ENCODE measurements around the gene RABGAP1L.
"Not testable (repeated sequence)": the region's sequence is repeated elsewhere in the genome, so short reads cannot be mapped to it uniquely, and the experiment has no call there.

RABGAP1L gene

DNA sequence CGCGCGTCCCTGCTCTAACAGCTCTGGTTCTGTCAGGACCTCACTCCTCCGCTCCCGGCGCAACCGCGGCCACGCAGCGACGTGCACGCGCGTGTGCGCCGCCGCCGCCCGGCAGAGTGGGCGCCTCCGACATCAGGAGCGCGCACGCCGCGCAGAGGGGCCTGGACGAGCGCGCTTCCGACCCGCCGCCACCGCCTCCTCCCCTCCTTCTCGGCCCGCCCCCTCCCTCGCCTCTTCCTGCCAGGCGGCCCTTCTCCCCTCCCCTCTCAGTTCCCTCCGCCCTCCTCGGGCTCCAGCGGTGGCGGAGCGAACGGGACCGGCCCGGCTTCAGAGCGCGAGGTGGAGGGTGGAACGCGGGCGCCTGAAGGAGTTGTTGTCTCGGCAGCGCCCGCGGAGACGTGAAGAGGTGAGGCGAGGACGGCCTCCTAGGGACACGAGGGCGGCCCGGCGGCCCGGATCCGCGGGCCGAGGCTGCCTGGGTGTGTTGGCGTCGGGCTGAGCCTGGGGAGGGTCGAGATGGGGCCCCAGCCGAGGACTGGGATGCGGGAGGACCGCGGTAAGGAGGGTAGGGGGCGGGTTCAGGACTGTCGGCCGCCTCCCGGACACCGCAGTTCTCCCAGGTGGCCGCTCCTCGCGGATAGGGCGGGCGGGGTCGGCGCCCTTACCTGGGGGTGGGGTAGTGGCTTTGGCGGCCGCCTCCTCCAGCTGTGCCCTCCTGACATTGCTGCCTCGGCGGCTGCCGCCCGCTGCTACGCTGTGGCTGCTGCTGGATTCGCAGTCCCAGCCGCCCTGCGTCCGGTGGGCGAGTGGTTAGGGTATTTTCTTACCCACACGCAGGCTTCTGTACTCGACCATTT is at the start of gene RABGAP1L:
Gene RABGAP1L, plus strand, starts transcription at position 269 of the 857 bp plus-strand sequence.
- peak; percentile 94 for DNase-seq

DNA sequence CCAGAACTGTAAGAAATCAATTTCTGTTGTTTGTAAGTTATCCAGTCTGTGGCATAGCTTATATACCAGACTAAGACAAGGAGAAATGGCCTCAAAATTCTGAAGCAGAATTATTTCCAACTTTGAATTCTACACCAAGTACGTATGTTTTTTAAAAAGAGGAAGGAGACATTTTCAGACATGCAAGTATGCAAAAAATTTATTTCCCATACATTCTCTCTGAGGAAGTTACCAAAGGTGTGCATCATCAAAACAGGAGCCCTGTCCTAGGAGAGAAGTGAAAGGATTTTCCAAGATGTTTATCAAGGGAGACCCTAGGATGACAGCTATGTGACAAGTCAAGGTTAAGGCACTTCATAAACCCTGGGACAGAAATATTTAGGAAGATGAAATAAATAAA is 49.3 kb upstream of the RABGAP1L start:
- DNase-seq, result no peak

DNA sequence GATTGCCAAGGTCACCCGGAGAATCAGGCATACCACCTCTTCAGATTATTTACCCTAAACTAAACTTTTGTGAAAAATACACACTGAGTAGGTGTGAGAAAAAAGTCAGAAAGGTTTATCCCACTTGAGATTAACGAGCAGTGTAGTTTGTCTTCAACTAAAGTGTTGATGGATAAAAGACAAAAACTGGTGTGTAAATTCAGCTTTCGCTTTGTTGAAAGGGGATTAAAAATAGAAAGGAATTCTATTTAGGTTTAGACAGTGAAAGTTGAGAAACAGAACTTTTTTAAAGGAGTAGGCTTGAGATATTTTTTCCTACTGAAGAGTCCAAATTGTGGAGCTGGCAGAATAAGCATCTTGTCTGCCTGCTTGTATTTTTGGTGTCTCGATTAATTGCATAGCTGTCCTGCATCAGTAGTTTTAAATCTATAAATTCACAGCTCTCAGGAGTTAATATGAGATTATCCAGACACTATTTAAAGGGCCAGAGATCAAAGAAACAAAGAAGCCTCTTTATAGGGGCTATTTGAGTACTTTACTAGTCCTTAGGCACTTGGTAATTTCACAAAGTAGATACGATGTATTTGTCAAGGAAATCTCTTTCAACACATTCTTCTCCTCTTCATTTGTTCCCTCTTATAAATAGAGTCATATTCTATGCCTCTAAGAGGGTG is 46.7 kb upstream of the RABGAP1L start:
- no peak for DNase-seq

DNA sequence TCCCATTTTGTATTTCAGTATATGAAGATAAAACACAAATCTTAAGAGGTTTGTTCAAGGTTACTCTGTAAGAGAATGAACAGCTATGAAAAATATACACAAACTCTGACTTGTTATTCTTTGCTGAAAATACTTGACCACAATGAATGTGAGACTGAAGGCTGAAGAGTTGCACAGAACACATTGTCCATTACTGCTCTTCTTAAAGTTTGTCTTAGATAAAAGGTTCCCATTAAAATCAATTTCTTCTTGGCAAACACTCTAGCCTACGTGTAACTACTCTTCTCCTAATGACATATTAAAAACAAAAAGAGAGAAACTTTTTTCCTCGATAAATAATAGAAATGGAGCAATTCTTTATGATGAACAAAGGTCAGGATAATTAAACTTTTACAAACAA is 45.2 kb upstream of the RABGAP1L start:
- no peak for DNase-seq

DNA sequence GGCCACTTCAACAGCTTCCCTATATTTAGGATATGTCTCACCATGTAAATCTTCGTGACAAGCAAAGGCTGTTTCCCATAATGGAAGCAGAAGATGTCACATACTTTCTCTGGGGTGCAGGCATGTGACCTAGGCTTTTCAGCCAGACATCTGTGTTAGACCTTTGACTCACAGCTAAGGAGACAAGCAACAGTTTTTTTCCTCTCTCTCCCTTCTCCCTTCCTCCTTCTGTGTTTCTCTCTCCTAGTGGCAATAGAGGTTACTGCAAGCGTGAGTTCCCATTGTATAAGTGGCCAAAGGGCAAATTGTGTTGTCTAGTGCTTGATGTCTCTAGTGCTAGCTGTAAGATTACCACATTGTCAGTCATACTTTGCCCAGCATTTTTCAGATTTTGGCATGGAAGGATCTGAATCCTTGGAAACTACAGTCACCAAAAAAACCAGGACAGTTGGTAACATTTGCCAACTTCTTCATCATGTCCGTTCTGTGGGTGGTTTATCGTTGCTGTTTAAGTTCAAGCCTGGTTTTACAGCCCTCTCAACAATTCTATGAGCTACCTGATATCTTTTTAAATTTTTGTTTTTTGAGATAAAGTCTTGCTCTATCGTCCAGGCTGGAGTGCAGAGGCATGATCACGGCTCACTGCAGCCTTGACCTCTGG is 44.4 kb upstream of the RABGAP1L start:
- peak; percentile 14 for DNase-seq

DNA sequence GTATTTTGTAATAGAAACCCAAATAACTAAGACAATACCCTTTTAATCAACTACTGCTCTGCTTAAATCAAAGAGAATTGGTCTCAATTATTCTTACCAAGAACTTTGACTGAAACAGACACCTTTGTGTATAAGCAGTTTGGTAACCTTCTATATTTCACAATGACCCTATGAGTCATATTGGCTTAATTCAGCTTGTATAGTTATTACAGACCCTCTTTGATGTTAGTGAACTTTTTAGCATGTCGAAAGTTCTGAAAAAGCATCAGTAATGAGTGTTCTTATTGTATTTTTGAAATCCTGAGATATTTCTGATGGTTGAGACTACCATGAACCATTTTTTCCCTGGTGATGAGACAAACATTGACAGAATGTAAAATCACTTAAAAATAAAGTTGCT is 43.3 kb upstream of the RABGAP1L start:
- DNase-seq, result no peak

DNA sequence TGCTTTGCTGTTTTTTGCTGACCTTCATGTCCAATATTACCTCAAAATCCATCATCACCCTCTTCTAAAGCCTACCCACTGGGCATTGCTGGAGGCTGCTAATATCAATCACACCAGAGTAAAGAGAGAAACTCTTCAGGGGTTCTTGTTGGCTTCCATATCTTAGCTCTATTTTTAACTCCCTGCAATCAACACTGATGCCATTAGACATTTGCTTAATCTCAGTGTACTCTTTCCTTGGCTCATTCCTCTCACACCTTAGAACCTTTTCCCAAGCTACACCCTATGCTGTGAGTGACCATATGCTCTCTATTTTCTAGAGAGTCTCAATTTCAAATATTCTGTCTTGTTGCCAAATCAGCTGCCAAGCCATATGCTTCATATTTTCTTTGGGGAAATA is 40.6 kb upstream of the RABGAP1L start:
- no peak for DNase-seq

DNA sequence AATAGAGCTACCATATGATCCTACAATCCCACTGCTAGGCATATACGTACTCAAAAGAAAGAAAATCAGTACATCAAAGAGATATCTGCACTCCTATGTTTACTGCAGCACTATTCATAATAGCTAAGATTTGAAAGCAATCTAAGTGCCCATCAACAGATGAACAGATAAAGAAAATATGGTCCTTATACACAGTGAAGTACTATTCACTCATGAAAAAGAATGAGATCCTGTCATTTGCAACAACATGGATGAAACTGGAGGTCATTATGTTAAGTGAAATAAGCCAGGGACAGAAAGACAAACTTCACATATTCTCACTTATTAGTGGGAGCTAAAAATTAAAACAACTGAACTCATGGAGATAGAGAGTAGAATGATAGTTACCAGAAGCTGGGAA is 37.0 kb upstream of the RABGAP1L start:
- not testable (repeated sequence) for DNase-seq

DNA sequence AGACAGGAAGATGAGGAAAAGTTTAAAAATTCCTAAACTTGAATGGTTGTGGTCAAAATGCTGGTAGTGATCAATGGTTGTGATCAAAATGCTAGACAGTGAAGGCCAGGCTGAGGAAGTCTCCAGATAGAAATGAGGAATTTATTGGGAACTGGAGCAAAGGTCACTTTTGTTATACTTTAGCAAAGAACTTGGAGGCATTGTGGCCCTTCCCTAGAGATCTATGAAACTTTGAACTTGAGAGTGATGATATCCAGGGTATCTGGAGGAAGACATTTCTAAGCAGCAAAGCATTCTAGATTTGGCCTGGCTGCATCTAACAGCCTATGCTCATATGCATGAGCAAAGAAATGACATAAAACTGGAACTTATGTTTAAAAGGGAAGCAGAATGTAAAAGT is 35.5 kb upstream of the RABGAP1L start:
- no peak for DNase-seq

DNA sequence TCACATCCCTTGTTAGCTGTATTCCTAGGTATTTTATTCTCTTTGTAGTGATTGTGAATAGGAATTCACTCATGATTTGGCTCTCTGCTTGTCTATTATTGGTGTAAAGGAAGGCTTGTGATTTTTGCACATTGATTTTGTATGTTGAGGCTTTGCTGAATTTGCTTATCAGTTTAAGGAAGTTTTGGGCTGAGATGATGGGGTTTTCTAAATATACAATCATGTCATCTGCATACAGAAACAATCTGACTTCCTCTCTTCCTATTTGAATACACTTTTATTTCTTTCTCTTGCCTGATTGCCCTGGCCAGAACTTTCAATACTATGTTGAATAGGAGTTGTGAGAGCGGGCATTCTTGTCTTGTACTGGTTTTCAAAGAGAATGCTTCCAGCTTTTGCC is 32.1 kb upstream of the RABGAP1L start:
- not testable (repeated sequence) for DNase-seq

DNA sequence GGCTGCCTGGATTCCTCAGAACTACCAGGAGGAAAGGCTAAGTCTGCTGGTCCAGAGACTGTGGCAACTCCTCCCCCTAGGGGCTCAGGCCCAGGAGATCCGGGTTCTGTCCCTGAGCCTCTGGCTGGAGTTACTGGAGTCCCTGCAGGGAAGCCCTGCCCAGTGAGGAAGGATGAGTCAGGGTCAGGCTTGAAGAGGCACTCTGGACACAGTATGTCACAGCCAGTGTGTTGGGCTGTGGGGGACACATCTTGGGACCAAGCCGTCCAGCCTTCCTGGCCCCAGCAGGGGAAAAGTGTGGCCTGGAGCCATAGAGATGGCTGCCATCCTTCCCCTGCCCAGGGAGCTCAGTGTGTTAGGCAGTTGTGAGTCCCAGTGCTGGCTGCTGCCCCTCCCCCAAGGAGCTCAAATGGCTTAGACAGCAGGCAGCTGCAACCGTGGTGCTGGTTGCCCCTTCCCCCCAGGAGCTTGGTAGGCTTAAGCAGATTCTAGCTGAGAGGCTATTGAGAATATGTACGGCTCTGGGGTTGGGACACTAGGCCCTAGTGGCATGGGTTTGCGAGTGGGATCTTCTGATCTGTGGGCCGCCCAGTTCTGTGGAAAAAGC is 28.2 kb upstream of the RABGAP1L start:
- no peak for DNase-seq

DNA sequence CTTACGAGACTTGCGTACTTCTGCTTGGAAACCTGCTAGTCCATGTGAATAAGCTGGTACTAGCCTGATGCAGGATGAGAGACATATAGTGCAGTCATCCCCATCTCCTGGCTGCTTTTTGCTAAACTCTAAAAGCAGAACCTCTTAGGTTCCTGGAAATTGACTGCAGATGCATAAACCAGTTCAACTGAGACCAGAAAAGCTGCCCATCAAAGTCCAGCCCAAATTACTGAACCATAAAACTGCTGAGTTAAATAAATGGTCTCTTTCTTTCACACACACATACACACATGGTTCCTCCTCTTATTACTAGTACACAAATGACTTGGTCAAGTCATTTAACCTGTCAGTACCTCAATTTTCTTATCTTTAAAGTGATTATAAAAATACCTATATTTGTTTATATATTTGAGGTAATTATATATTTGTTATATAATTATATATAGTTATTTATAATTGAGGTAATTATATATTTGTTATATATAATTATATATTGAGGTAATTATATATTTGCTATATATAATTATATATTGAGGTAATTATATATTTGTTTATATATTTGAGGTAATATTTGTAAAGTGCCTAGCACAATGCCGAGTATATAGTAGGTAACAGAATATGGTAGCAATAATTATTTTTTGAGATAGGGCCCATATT is 25.2 kb upstream of the RABGAP1L start:
- no peak for DNase-seq

DNA sequence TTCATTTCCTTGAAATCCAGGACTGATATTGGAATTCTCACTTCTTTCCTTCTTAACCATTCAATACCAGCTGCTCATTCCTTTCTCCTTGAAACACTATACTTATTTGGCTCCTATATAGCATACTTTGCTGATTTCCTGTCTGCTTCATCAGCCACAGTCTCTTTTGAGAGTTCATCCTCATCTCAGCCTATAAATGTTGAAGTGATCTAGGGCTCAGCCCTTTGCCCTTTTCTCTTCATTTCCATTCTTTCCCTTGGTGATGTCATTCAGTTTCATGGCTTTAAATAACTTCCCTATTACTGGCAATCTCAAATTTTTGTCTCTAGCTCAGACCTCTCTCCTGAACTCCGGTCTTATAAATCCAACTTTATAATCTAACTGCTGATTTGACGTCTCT is 24.1 kb upstream of the RABGAP1L start:
- DNase-seq, result no peak

DNA sequence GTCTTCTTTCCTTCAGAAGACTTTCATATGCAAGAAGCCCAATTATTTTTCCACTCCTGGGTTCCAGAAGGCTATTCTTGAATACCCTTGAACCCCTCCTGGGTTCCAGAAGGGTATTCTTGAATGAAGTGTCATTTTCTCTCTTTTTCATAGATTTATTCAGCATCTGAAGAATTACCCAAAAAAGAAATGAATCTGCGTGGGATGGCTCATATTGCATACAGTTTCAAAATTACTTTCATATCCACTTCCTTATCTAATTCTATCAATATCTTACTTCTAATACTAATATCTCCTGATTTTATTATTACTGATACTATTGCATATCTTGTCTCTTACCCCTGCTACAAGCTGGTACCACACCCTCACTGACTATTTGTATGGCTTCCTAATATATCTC is 22.6 kb upstream of the RABGAP1L start:
- no peak for DNase-seq

DNA sequence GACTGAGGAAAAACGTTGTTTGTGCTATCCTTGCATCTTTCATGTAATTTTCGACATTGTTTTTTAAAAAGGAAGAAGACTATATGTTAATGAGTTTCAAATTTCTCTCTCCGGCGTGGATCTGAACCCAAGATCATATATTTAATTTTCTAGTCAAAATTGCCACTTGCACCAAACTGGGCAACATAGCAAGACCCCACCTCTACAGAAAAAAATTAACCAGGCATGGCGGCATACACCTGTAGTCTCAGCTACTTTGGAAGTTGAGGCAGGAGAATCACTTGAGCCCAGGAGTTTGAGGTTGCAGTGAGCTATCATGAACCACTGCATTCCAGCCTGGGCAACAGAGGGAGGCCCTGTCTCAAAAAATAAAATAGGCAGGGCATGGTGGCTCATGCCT is 16.5 kb upstream of the RABGAP1L start:
- DNase-seq, result no peak

DNA sequence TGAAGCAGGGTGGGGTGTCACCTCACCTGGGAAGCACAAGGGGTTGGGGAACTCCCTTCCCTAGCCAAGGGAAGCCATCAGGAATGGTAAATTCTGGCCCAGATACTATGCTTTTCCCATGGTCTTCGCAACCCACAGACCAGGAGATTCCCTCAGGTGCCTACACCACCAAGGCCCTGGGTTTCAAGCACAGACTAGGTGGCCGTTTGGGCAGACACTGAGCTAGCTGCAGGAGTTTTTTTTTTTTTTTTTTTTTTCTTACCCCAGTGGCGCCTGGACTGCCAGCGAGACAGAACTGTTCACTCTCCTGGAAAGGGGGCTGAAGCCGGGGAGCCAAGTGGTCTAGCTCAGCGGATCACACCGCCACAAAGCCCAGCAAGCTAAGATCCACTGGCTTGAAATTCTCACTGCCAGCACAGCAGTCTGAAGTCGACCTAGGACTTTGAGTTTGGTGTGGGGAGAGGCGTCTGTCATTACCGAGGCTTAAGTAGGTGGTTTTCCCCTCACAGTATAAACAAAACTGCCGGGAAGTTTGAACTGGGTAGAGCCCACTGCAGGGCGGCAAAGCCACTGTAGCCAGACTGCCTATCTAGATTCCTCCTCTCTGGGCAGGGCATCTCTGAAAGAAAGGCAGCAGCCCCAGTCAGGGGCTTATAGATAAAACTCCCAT is 15.5 kb upstream of the RABGAP1L start:
- not testable (repeated sequence) for DNase-seq

DNA sequence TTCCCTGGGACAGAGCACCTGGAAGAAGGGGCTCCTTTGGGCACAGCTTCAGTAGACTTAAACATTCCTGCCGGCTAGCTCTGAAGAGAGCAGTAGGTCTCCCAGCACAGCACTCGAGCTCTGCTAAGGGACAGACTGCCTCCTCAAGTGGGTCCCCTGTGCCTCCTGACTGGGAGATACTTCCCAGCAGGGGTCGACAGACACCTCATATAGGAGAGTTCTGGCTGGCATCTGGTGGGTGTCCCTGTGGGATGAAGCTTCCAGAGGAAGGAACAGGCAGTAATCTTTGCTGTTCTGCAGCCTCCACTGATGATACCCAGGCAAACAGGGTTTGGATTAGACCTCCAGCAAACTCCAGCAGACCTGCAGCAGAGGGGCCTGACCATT is 14.9 kb upstream of the RABGAP1L start:
- DNase-seq, result not testable (repeated sequence)

DNA sequence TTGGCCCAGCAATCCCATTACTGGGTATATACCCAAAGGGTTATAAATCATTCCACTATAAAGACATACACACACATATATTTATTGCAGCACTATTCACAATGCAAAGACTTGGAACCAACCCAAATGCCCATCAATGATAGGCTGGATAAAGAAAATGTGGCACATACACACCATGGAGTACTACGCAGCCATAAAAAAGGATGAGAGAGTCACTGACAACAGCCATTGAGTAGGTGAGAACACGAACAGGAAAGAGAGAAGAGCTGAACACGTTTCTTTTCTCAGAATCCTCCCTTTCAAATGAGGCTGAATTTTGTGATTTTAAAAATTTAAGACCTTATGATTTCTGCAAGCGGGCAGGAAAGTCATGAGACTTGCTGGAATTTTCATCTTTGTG is 10.1 kb upstream of the RABGAP1L start:
- DNase-seq, result no peak

DNA sequence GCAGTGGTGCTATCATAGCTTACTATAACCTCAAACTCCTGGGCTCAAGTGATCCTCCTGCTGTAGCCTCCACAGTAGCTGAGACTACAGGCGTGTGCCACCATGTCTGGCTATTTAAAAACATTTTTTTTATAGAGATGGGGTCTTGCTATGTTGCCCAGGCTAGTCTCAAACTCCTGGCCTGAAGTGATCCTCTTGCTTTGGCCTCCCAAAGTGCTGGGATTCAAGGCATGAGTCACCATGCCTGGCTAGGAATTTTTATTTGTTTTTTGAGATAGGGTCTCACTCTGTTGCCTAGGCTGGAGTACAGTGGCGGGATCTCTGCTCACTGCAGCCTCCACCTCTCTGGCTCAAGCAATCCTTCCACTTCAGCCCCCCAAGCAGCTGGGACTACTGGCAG is 8.8 kb upstream of the RABGAP1L start:
- no peak for DNase-seq

DNA sequence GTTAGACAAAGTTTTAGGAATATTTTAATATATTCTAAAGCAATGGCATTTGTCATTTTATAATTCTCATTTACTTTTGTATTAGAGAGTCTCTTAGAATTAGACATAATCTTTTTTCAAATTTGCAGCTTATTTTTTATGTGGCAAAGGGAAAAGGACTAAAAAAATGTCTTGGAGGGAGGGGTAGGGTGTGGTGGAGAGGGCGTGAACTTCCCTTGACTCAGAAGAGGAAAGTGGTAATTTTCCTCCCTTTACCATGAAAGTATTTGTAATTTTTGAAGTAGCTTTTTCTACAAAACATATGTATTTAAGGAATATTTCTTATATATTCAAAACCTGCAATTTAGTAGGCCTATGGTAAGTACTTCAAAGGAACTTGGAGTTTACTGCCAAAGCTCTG is 6.9 kb upstream of the RABGAP1L start:
- DNase-seq, result no peak

DNA sequence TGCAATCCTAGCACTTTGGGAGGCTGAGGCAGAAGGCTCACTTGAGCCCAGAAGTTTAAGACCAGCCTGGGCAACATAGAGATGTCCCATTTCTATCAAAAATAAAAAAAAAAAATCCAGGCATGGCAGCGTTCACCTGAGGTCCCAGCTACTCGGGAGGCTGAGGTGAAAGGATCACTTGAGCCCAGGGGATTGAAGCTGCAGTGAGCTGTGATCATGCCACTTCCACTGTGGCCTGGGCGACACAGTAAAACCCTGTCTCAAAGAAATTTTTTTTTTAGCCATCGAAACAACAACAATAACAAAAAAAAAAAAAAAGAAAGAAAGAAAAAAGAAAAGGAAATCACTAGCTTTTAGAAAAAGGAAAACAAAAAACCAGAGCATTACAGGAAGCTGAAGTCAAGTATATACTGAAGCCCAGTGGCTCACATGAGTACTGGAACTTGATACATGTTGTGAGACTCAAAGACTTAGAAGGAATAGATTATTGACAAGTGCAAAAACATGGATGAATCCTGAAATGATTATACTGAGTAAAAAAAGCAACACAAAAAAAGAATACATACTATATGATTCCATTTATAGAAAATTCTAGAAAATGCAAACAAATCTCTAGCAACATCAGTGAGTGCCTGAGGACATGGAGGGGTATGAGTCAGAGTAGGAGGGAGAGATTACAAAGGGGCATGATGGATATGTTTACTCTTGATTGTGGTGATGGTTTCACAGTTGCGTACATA is 6.1 kb upstream of the RABGAP1L start:
- no peak for DNase-seq

DNA sequence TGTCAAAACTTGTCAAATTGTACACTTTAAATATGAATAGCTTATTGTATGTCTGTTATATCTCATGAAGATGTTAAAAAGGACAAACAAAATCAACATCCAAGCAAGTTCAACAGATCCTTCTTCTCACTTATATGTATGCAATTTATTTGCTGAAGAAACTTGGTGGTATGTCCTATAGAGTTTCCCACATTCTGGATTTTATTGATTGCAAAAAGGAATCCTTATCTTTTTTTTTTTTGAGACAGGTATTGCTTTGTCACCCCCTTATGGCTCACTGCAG is 5.6 kb upstream of the RABGAP1L start:
- DNase-seq, result no peak
